NOMO-1 (cell line): ENCODE data around the gene SLC4A1.
A peak's percentile ranks its signal among the peaks of the same experiment; 100 is the strongest.

ENCODE experiments used
- DNase-seq, 2 experiments: peaks; one replicate each; lab custom pipeline; 2025; ENCODE audit not compliant: unreplicated experiment in 2 of 2; lab: John Stamatoyannopoulos, UW

The SLC4A1 gene

DNA sequence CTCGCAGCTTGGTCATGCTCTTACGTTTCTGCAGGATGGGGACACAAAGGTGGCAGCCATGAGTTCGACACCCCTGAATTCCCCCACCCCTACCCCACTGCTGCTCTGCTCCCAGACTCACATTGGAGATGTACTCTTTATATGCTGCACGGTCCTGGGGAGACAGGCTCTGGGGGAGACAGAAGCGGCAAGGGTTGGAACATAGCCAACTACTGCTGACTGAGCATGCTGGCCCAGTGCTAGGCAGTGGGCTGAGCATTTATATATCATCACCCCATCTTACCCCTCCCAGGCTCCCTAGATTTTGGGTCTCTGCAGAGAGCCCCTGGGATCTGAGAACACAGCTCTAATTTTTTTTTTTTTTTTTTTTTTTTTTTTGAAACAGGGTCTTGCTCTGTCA is 60.2 kb downstream of the SLC4A1 start:
- no peak for DNase-seq

DNA sequence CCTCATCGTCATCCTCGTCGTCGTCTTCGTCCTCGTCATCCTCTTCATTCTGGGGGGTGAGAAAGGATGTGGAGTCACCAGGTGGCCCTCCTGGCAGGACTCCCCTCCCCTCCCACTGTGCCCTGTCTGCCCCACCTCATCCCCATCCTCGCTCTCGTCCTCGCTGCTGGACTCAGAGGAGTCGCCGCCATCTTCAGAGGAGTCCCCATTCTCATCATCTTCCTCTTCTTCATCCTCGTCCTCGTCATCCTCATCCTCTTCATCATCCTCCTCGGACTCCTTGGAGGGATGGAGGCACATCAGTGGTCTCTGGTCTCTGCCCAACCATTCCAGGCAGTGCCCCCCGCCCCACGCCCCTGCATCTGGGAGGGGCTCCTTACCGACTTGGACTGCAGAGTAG is 60.6 kb downstream of the SLC4A1 start:
- DNase-seq: no peak

DNA sequence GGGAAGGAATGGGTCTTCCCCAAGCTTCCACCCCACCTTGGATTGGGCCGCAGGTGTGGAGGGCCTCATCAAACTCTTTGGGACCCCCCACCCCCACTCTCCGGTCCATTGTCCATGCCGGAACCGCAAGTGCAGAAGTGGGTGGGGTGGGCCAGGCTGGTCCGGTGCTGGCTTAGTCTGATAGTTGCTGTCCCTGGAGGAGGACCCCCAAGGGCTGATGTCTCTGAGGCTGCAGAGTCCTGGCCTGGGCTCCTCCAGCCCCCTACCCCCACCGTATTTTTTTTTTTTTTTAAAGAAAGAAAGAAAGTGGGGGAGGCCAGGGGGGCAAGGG is 61.1 kb downstream of the SLC4A1 start:
- DNase-seq: no peak

DNA sequence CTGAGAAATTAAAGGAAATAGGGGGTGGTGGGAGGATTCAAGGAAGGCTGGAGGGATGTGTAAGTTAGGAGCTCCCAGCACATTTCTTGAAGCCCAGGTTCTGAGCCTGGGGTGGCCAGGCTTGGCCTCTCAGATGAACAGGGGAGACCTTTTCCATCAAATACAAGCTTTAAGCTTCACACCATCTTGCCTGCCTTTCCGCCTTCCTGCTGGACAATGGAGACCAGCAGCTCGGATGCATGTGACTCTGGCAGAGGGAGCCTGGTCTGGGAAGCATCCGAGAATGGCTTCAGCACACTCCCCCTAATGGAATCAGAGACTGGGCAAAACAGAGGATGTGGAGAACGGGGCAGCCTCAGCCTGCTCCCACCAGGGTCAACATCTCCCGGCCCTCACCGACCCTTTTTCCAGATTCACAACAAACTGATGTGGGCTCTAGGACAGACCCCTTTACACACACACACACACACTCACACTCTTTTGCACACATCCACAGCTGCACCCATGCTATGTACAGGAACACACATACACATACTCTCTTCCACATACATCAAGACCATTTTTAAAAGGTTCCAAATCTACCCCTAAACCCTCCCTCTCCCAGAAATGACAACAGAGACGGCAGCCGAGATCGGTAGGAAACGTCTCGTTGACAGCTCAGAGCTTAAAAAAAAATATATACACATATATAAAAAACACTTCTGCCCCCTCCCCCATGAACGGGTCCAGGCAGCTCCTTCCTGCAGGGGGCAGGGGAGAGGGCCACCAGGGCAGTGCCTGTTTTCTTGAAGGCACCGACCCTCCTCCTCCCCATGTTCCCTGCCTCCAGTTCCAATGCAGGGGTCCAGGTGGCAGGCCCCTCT is 61.7 kb downstream of the SLC4A1 start:
- no peak for DNase-seq

DNA sequence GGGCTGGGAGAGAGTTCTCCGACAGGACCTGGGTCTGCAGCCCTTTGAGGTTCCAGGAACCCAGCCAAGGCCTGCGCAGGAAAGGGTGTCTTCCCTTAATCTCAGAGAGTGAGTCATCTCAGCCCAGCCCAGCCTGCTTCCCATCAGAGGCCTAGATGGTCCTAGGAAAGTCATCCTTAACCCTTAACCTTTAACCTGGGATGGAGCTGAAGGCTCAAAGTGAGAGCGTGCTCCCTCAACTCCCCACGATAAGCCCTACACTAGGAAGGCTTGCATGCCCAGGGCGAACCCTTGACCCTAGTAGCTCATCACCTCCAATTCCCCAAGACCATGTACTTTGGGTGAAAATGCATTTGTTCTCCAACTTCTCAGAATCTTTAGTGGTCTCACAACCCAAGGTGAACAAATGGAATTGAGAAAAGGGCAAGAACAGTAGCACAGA is 63.5 kb downstream of the SLC4A1 start:
- DNase-seq: no peak

DNA sequence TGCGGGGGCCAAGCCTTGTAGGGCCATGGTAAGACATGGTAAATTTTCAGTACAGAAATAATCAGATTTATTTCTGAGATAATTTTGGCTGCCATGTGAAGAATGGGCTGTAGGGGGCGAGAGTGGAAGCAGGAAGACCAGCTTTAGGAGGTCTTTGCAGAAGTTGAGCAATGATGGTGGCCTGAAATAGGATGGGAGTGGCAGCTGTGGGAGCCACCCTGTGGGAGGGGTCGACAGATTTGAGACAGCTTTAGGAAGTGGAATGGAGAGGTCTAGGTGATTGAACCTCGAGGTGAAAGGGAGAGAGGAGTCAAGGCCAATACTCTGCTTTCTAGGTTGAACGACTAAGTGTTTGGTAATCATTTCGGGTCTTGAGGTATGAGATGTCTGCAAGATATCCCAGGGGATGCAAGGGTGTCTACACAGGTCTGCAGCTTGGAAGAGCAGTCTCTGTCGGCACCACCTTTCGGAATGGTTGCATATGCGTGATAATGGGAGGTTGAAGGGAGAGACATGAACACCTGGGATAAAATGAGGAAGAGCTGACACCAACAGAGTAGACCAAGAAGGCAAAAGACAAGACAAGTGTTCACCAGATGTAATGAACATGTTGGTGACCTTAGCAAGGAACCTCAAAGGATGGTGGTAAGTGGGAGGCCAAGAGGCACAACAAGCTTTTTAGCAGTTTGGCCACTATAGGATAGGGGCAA is 64.0 kb downstream of the SLC4A1 start:
- peak; percentile 90 to 93 for DNase-seq

DNA sequence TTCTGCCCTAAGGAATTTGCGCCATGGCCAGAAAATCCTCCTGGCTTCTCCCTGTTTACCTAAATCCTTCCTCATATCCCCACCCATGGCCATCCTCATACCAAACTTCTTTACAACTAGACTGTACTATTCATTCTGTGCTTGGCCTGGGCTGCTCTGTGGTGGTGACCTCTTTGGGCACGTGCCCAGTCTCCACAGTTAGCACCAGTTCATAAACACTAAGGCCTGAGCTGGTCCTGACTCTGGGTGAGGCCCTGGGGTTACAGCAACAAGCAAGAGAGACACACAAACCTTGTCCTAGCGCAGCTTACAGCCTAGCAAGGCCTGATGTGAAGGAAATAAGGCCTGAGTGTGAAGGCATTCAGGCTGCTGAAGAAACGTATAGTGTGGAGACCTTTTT is 65.2 kb downstream of the SLC4A1 start:
- DNase-seq: no peak

DNA sequence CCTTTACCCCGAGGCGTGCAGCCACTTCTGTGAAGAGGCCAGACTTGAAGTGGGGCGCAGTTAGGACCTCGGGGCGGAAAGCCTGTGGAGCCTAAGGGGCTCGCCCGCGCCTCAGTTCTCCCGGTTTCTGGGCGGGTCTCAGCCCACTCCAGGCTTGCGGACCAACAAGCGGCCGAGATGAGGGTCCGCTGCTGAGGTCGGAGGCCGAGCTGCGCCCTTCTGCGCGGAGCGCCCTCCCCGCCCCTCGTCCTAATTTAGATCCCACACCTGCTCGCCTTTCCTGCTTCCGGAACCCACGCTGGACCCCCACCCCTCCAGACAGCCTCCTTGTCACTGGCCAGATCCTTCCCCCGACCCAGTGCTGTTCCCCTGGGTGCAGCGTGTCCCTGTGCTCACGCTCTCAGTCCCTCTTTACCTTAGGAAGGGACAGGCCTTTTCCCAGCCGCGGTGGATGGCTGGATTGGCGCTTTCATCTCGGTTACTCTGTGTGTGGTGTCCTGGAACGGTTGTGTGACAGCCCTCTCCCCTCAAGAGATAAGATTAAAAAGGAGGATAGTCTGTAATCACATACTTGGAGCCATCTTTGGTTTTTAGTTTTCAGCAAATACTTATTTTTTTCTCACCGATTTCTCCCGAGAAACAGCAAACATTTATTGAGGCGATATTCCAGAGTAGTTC is 67.3 kb downstream of the SLC4A1 start:
- no peak for DNase-seq

DNA sequence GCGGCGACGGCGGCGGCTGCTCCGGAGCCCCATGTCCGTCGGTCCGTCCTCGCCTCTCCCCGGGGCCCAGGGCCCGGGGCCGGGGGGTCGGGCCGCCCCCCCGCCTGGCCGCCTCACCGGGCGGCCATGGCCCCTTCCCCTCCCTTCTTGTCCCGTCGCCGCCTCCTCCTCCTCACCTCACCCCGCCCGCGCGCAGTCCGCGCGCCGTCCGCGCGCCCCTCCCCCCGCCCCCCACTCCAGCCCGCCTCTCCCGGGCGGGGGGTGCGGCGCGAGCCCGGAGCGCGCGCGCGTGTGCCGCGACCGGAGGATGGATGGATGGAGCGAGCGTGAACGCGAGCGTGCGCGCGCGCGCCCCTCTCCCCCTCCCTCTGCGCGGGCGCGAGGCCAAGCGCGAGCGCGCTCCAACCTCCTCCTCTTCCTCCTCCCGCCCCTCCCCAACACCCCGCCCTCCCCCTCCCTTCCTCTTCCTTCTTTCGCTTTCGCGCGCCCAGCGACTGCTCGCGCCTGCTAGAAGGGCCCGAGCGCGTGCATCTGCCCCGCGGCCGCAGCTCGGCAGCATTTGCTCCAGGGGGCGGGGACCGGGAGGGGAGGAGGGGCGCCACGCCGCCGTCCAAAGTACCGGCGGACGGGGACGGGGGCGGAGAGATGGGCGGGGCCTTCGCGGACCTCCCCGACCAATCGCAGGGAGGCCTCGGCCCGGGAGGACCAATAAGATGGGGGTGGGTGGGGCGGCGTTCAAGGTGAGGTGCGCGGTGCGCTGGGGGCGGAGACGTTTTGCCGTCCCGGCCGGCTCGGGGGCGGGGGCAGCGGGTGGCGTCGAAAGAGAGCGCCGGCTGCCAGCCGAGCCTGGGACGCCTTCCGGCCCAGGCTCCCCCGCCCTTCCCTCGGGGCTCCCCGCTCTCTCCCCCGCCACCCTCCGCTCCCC is 68.1 kb downstream of the SLC4A1 start, which contains the start of gene ATXN7L3:
Gene ATXN7L3 (minus strand): TSS at position 332 of the 925 bp plus-strand sequence. CDS start 1,814 bp downstream, outside the sequence.
- DNase-seq: peak; percentile 87 to 97

DNA sequence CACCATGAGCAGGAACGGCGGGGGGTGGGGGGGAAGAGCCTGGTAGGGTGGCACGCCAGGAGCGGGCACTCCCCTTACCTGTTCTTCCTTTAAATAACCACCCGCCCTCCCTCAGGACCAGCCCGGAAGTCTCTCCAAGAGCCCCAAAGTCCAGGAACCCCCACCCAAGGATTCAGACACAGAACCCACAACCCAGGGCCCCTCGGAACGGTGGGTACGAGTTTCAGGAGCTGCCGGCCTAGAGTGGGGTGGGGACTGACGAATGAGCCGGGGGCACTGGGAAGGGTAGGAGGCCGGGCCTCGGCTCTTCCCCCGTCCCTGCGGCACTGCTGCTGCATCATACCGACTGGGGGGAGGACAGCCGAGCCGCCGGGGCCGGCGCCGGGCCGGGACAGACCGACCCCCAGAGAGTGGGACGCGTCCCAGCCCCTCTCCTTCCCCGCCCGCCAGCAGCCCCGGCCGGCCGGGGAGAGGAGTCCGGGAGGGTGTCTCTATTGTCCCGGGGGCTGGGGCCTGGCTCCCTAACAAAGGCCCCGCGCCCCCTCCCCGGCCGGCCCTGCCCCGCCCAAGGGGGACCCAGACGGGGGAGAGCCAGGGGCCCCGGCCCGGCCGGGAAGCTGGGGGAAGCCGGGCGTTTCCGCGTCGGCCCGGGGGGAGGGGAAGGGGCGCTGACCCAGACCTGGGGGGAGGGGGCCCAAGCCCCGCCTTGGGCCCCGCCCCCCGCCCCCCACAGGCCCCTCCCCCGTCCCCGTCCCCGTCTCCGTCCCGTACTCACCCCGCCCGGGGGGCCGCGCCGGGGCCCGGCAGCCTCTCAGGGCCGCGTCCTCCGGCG is 69.0 kb downstream of the SLC4A1 start:
- peak; percentile 50 to 64 for DNase-seq
